H1 (cell line): Measurements from ENCODE around the gene SCYL1. TPM values are rescaled to one million over a fixed set of nuclear protein-coding genes. Genes with fewer than 3 reads are reported as not detected.

ENCODE experiments used
- CTCF ChIA-PET: fragments of 300-600 bp; sonication (Branson Sonifier 250); formaldehyde crosslinking; loops from one replicate; lab custom pipeline; 2021; ENCODE audit not compliant: partially characterized antibody; lab: Charles Lee
- POLR2A ChIA-PET: fragments of 300-600 bp; sonication (Branson Sonifier 250); formaldehyde crosslinking; loops from one replicate; lab custom pipeline; 2021; ENCODE audit warnings: inconsistent platforms; ENCODE audit not compliant: partially characterized antibody; lab: Charles Lee
- DNase-seq, 2 experiments: peaks; one replicate each; pipeline versions ENCODE4 v3.0.0 to v3.0.0-alpha.2; 2010 to 2022; ENCODE audit warnings: low spot score in 2 of 2, low read depth in 1 of 2, mixed read lengths in 1 of 2
- FAIRE-seq: peaks from 2 replicates; lab custom pipeline; 2011; peaks lifted over from hg19 to GRCh38; lab: Jason Lieb, UNC
- H2AFZ ChIP-seq: 2 replicates; pipeline ENCODE4 v1.8.1; 2012; ENCODE audit warnings: low read length, inconsistent platforms
- H2AK5ac ChIP-seq: 2 replicates; pipeline ENCODE4 v1.6.1; 2013; ENCODE audit warnings: low read depth, low read length
- H2BK120ac ChIP-seq: replicated peaks from 2 replicates; pipeline ENCODE3; 2013; ENCODE audit warnings: low read depth, low read length, inconsistent platforms
- H2BK12ac ChIP-seq: 2 replicates; pipeline ENCODE4 v1.6.1; 2013; ENCODE audit warnings: low read depth, low read length
- H2BK15ac ChIP-seq: 2 replicates; pipeline ENCODE4 v1.6.1; 2013; ENCODE audit warnings: low read length
- H2BK20ac ChIP-seq: 2 replicates; pipeline ENCODE4 v1.6.1; 2013; ENCODE audit warnings: low read length
- H2BK5ac ChIP-seq: 2 replicates; pipeline ENCODE4 v1.6.1; 2013; ENCODE audit warnings: low read depth, low read length
- H3K14ac ChIP-seq: 2 replicates; pipeline ENCODE4 v1.6.1; 2013; ENCODE audit warnings: inconsistent platforms; ENCODE audit not compliant: insufficient read length
- H3K18ac ChIP-seq: 2 replicates; pipeline ENCODE4 v1.6.1; 2013; ENCODE audit warnings: low read length; ENCODE audit errors: extremely low read depth
- H3K23ac ChIP-seq: 2 replicates; pipeline ENCODE4 v1.6.1; 2013; ENCODE audit warnings: inconsistent platforms; ENCODE audit not compliant: insufficient read length
- H3K23me2 ChIP-seq: 2 replicates; pipeline ENCODE4 v1.6.1; 2013; ENCODE audit warnings: low read depth, low read length
- H3K27ac ChIP-seq: 2 replicates; pipeline ENCODE4 v1.6.1; 2011; ENCODE audit warnings: low read depth, low read length, inconsistent platforms
- H3K27me3 ChIP-seq, 4 experiments: replicated peaks in 1 of 4; 1 replicate in 1 of 4; 2 replicates in 3 of 4; pipeline versions ENCODE4 v1.6.1 to v1.8.1; 2011 to 2013; ENCODE audit warnings: low read length in 3 of 4, mild to moderate bottlenecking in 3 of 4, inconsistent platforms in 2 of 4, mixed read lengths in 2 of 4, moderate library complexity in 1 of 4; ENCODE audit not compliant: control insufficient read depth in 3 of 4, insufficient read depth in 3 of 4; ENCODE audit errors: extremely low read depth in 1 of 4
- H3K36me3 ChIP-seq, 4 experiments: 2 replicates each; pipeline versions ENCODE4 v1.6.1 to v1.8.1; 2011 to 2013; ENCODE audit warnings: mild to moderate bottlenecking in 4 of 4, low read length in 3 of 4, moderate library complexity in 2 of 4, control low read depth in 1 of 4, inconsistent platforms in 1 of 4; ENCODE audit not compliant: insufficient read depth in 4 of 4, control insufficient read depth in 2 of 4
- H3K4ac ChIP-seq: replicated peaks from 2 replicates; pipeline ENCODE3; 2013; ENCODE audit warnings: low read length, low read depth, mixed read lengths, inconsistent platforms; ENCODE audit not compliant: insufficient read length
- H3K4me1 ChIP-seq, 4 experiments: replicated peaks in 1 of 4; 1 replicate in 1 of 4; 2 replicates in 3 of 4; pipeline versions ENCODE4 v1.6.1 to v1.8.1; 2011 to 2013; ENCODE audit warnings: low read length in 3 of 4, inconsistent platforms in 2 of 4, mixed read lengths in 1 of 4; ENCODE audit not compliant: insufficient read depth in 4 of 4, control insufficient read depth in 3 of 4
- H3K4me2 ChIP-seq, 2 experiments: 2 replicates each; pipeline versions ENCODE4 v1.6.1 to v1.8.1; 2011 to 2013; ENCODE audit warnings: low read depth in 2 of 2, low read length in 2 of 2, control low read depth in 1 of 2, inconsistent platforms in 1 of 2, mild to moderate bottlenecking in 1 of 2; ENCODE audit not compliant: insufficient read depth in 1 of 2
- H3K4me3 ChIP-seq, 4 experiments: fragments of 200-600, 300-600 bp in 1 of 4; sonication (generic), shearing (Covaris generic), sonication (Bioruptor Twin) in 1 of 4; 2 replicates each; pipeline versions ENCODE4 v1.5.1 to v1.8.1; 2011 to 2016; ENCODE audit warnings: low read length in 4 of 4, low read depth in 3 of 4, control low read depth in 2 of 4, inconsistent platforms in 2 of 4, mild to moderate bottlenecking in 2 of 4, mixed read lengths in 1 of 4, moderate library complexity in 1 of 4; ENCODE audit not compliant: insufficient read depth in 2 of 4; ENCODE audit errors: extremely low read depth in 1 of 4
- H3K56ac ChIP-seq: replicated peaks from 2 replicates; pipeline ENCODE3; 2013; ENCODE audit warnings: low read depth, mild to moderate bottlenecking, mixed read lengths, low read length, inconsistent platforms; ENCODE audit not compliant: insufficient read length
- H3K79me1 ChIP-seq: 2 replicates; pipeline ENCODE4 v1.6.1; 2013; ENCODE audit warnings: low read depth, low read length, control low read depth
- H3K79me2 ChIP-seq, 2 experiments: 2 replicates each; pipeline versions ENCODE4 v1.6.1 to v1.8.1; 2012 to 2013; ENCODE audit warnings: low read length in 2 of 2, mild to moderate bottlenecking in 2 of 2, inconsistent platforms in 1 of 2; ENCODE audit not compliant: insufficient read depth in 2 of 2, control insufficient read depth in 1 of 2
- H3K9ac ChIP-seq, 4 experiments: replicated peaks in 1 of 4; 1 replicate in 1 of 4; 2 replicates in 3 of 4; pipeline versions ENCODE4 v1.6.1 to v1.8.1; 2011 to 2013; ENCODE audit warnings: low read depth in 3 of 4, low read length in 3 of 4, control low read depth in 2 of 4, mild to moderate bottlenecking in 2 of 4, moderate library complexity in 2 of 4, inconsistent platforms in 1 of 4; ENCODE audit errors: extremely low read depth in 1 of 4
- H3K9me3 ChIP-seq, 2 experiments: 2 replicates each; pipeline versions ENCODE4 v1.6.1 to v1.8.1; 2012 to 2013; ENCODE audit warnings: mild to moderate bottlenecking in 2 of 2, moderate library complexity in 2 of 2, control low read depth in 1 of 2, inconsistent platforms in 1 of 2, low read depth in 1 of 2, low read length in 1 of 2, mixed read lengths in 1 of 2; ENCODE audit not compliant: insufficient read depth in 2 of 2
- H4K20me1 ChIP-seq, 2 experiments: replicated peaks in 1 of 2; 2 replicates each; pipeline versions ENCODE3 to v1.8.1; 2011 to 2013; ENCODE audit warnings: inconsistent platforms in 2 of 2, low read length in 2 of 2, mild to moderate bottlenecking in 1 of 2; ENCODE audit not compliant: insufficient read depth in 2 of 2, control insufficient read depth in 1 of 2
- H4K5ac ChIP-seq: 2 replicates; pipeline ENCODE4 v1.6.1; 2013; ENCODE audit warnings: low read length, low read depth, mixed read lengths, inconsistent platforms; ENCODE audit not compliant: insufficient read length
- H4K8ac ChIP-seq: 2 replicates; pipeline ENCODE4 v1.8.0; 2013; ENCODE audit warnings: mild to moderate bottlenecking, moderate library complexity, low read length, inconsistent platforms; ENCODE audit not compliant: insufficient read depth; ENCODE audit errors: extremely low read depth
- H4K91ac ChIP-seq: replicated peaks from 2 replicates; pipeline ENCODE3; 2013; ENCODE audit warnings: low read length, mixed read lengths, inconsistent platforms; ENCODE audit not compliant: insufficient read length
- POLR2A ChIP-seq, 2 experiments: IDR thresholded peaks; 1 replicate in 1 of 2; 2 replicates in 1 of 2; pipeline ENCODE4 v1.6.1; 2011; ENCODE audit warnings: low read depth in 2 of 2, low read length in 2 of 2, mild to moderate bottlenecking in 2 of 2; ENCODE audit errors: control extremely low read depth in 1 of 2
- SIX5 ChIP-seq: IDR thresholded peaks from 2 replicates; pipeline ENCODE4 v1.6.1; 2011; ENCODE audit warnings: mild to moderate bottlenecking, low read depth, low read length
- WGBS, 2 experiments: shearing (Covaris generic) in 1 of 2; methylation state at CpG; one replicate each; pipeline versions ENCODE4 v1.1.6 to v1.1.7; 2013 to 2015; ENCODE audit warnings: low lambda C conversion rate in 2 of 2, mixed read lengths in 2 of 2, inconsistent platforms in 1 of 2, low coverage in 1 of 2, missing lambda C conversion rate in 1 of 2; ENCODE audit not compliant: insufficient replicate concordance in 2 of 2, insufficient coverage in 1 of 2, insufficient read length in 1 of 2; ENCODE audit errors: extremely low coverage in 1 of 2, missing lambda C conversion rate in 1 of 2; 5-methylcytosine and 5-hydroxymethylcytosine counted together
- polyA plus RNA-seq, 7 experiments: library from polyadenylated mRNA; depleted of rRNA in 3 of 7; stranded (reverse) in 5 of 7; unstranded in 2 of 7; fragments of >200 nt in 5 of 7; fragments of 200-250 nt in 2 of 7; gene quantifications; 1 replicate in 5 of 7; 2 replicates in 1 of 7; 4 replicates in 1 of 7; pipeline versions ENCODE4 v1.2.1 to v1.2.3, GENCODE V29; 2011 to 2013; ENCODE audit warnings: missing spikeins in 2 of 7, mixed read lengths in 2 of 7
- total RNA-seq: library from RNA; stranded (reverse); fragmentation: NEBNext Ultra II Directional; extraction: Animal tissue kit (Norgen Biotek cat#: 25700); gene quantifications from 2 replicates; pipeline ENCODE4 v1.2.1, GENCODE V29; 2021
- TF ChIP-seq, protein P1 (sequence below): IDR thresholded peaks from 2 replicates; pipeline ENCODE4 v1.6.1; 2011; ENCODE audit warnings: low read length, improper control_type of control experiment

The SCYL1 gene
- total and polyA plus RNA-seq, 2 of the 8 experiments (the other 6 are each of a cell fraction or from before 2014, with no cell fraction given): 59.8 to 77.7 TPM

DNA sequence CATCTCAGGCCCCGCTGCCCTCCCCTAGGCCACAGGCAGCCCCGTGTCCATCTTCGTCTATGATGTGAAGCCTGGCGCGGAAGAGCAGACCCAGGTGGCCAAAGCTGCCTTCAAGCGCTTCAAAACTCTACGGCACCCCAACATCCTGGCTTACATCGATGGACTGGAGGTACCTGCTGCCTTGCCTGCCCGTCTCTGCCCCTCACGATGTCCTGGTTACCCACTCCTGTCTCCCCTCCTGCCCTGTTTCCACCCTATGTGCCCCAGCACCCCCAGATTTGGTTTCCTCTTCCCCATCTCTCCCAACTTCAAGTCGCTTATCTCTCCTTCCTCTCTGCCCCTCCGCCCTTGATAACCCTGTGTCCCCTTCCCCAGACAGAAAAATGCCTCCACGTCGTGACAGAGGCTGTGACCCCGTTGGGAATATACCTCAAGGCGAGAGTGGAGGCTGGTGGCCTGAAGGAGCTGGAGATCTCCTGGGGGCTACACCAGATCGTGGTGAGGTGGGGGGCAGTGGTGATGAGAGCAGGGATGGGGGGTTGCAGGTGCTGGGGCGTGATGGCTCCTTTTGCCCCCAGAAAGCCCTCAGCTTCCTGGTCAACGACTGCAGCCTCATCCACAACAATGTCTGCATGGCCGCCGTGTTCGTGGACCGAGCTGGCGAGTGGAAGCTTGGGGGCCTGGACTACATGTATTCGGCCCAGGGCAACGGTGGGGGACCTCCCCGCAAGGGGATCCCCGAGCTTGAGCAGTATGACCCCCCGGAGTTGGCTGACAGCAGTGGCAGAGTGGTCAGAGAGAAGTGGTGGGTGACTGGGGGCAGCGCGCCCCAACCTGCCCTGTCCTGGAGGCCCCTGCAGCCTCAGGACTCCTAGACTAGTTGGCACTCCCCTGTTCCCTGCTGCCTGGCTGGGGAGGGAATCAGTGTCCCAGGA is 930 bp downstream of the SCYL1 start:
- CTCF ChIA-PET: interaction anchor here (0.6 to 2.9 kb wide), 11 partner anchors 10 to 362 kb away, joined by 3 to 12 read pairs (median 5); partner anchors contain the start of genes FAM89B, FIBP and ZNRD2

More for the DNA sequence above, 930 bp downstream of the SCYL1 start:
- peaks cover 0 to 3% of the 10 kb centered on the region in 2 experiments; a peak in 1 of 4 replicates for H3K79me2 ChIP-seq
- 70% methylated on average over 27 of the region's 31 CpGs; no CpG with 5 or more reads in 1 of the 2 experiments for WGBS, 2 experiments
- peak overlapping the region; percentile 73 for H4K8ac ChIP-seq
- H3K4me1 ChIP-seq: peaks cover 0 to 14% (median 8%) of the 10 kb centered on the region in 4 experiments; a peak in 5 of 7 replicates
- H4K91ac ChIP-seq: peak overlapping the region; percentile 12
- H3K9me3 ChIP-seq: no peaks in the 10 kb centered on the region
- peak overlapping the region; percentile 85 to 99 for H3K4me2 ChIP-seq
- peak overlapping the region; percentile 60 to 98 (median 82) for H3K4me3 ChIP-seq
- H3K4ac ChIP-seq: no peak overlapping the region
- no peaks in the 10 kb centered on the region for H3K79me1 ChIP-seq
- 0 out of 2 replicates have a peak overlapping the region, but pooled peaks have one; percentile 43 for H2BK12ac ChIP-seq
- H3K23me2 ChIP-seq: peaks cover 13% of the 10 kb centered on the region
- no peak for FAIRE-seq
- peak overlapping the region; percentile 73 to 88 (median 80) for H3K9ac ChIP-seq
- peak overlapping the region; percentile 62; the same call in 1 of the 2 replicates for H3K18ac ChIP-seq
- H2BK5ac ChIP-seq: peak overlapping the region; percentile 35; the same call in 1 of the 2 replicates
- no peak; a peak in 1 of 3 replicates for TF ChIP-seq POLR2A (IDR thresholded peaks at IDR 0.05; ENCODE audit: control extremely low read depth in 1 of 2, low read depth in 2 of 2, low read length in 2 of 2)
- TF ChIP-seq, protein P1, sequence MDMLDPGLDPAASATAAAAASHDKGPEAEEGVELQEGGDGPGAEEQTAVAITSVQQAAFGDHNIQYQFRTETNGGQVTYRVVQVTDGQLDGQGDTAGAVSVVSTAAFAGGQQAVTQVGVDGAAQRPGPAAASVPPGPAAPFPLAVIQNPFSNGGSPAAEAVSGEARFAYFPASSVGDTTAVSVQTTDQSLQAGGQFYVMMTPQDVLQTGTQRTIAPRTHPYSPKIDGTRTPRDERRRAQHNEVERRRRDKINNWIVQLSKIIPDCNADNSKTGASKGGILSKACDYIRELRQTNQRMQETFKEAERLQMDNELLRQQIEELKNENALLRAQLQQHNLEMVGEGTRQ: no peak
- TF ChIP-seq SIX5: no peak
- TF ChIP-seq, all 59 proteins: peak for 0
- no peak overlapping the region for H3K14ac ChIP-seq
- no peak overlapping the region for H2AFZ ChIP-seq
- H2AK5ac ChIP-seq: peak overlapping the region; percentile 54
- H4K5ac ChIP-seq: peak overlapping the region; percentile 26
- H3K27ac ChIP-seq: no peak overlapping the region
- peaks cover 0 to 11% (median 4%) of the 10 kb centered on the region in 4 experiments; a peak in 3 of 8 replicates for H3K36me3 ChIP-seq
- H2BK15ac ChIP-seq: 0 out of 2 replicates have a peak overlapping the region, but pooled peaks have one; percentile 46
- POLR2A ChIA-PET: interaction anchor here (0.8 to 7.7 kb wide), 16 partner anchors 9 to 192 kb away, joined by 3 to 87 read pairs (median 4); partner anchors contain the start of genes DPF2, MALAT1, NEAT1 and TIGD3
- H3K27me3 ChIP-seq: peaks cover 0 to 4% (median 0%) of the 10 kb centered on the region in 4 experiments; a peak in 2 of 7 replicates
- no peak overlapping the region for H3K23ac ChIP-seq
- no peak overlapping the region for H2BK20ac ChIP-seq
- H3K56ac ChIP-seq: no peak overlapping the region
- H4K20me1 ChIP-seq: peaks cover 0 to 15% of the 10 kb centered on the region in 2 experiments
- no peak overlapping the region for H2BK120ac ChIP-seq
- no peak for DNase-seq
